ENCODE results near the gene DERL2. TPM values are rescaled to one million over a fixed set of nuclear protein-coding genes. Genes with fewer than 3 reads are reported as not detected.

DERL2 gene
- total and polyA plus RNA-seq, 3 donors from 2014 or later: 70.8 to 159 (median 97.0) TPM

- H3K27ac ChIP-seq: no peak overlapping the region
- intact Hi-C loops (cut with DNase I; ENCODE audit: low total_unique reads): no loop called here
These were observed 13.7 kb upstream of the DERL2 start for GRCh38 chr17:5499476-5500231.

GRCh38 chr17:5492970-5493369, 7.0 kb upstream of the DERL2 start:
- no peak overlapping the region for H3K4me3 ChIP-seq
- WGBS, 2 donors: 95 to 100% methylated on average over 2 of the region's 2 CpGs
- no peak for TF ChIP-seq POLR2A (IDR thresholded peaks at IDR 0.05)
- no peak for TF ChIP-seq CTCF (IDR thresholded peaks at IDR 0.05)
- no peaks in the 10 kb centered on the region for H3K9me3 ChIP-seq
- H3K4me1 ChIP-seq: no peaks in the 10 kb centered on the region
- DNase-seq: no peak
- intact Hi-C loops (cut with DNase I; ENCODE audit: low total_unique reads): no loop called here
- no peaks in the 10 kb centered on the region for H3K36me3 ChIP-seq (ENCODE audit: low read depth, missing control alignments)
- H3K27ac ChIP-seq: no peak overlapping the region
- no peaks in the 10 kb centered on the region for H3K27me3 ChIP-seq

More at GRCh38 chr17:5499476-5500231, 13.7 kb upstream of the DERL2 start:
- Histone ChIP-seq H3K4me3 (peak overlapping the region; percentile 59 to 66), H3K9me3 (no peaks in the 10 kb centered on the region), H3K4me1 (peaks cover 10% of the 10 kb centered on the region), H3K36me3 (ENCODE audit: low read depth, missing control alignments) (no peaks in the 10 kb centered on the region), H3K27me3 (no peaks in the 10 kb centered on the region)
- no peak for DNase-seq
- WGBS, 2 donors: 18 to 53% methylated on average over 6 to 43 of the region's 44 CpGs
- TF ChIP-seq CTCF (IDR thresholded peaks at IDR 0.05): no peak
- TF ChIP-seq POLR2A (IDR thresholded peaks at IDR 0.05): no peak

- Histone ChIP-seq H3K27me3 (no peaks in the 10 kb centered on the region), H3K4me3 (no peak overlapping the region), H3K9me3 (no peaks in the 10 kb centered on the region), H3K27ac (no peak overlapping the region), H3K36me3 (ENCODE audit: low read depth, missing control alignments) (no peaks in the 10 kb centered on the region), H3K4me1 (peaks cover 3% of the 10 kb centered on the region)
- no peak for DNase-seq
- intact Hi-C loops (cut with DNase I; ENCODE audit: low total_unique reads): no loop called here
- TF ChIP-seq POLR2A (IDR thresholded peaks at IDR 0.05) (no peak), CTCF (IDR thresholded peaks at IDR 0.05) (no peak)
- 81 to 88% methylated on average over 8 of the region's 8 CpGs for WGBS, 2 donors
These were observed 2.8 kb upstream of the DERL2 start for GRCh38 chr17:5488752-5489151.

- DNase-seq: peak; percentile 100
- H3K27ac ChIP-seq: peak within 1 kb of the TSS; percentile 97 to 100
These were observed 487 bp upstream of the DERL2 start, which contains the start of gene MIS12 for GRCh38 chr17:5486206-5487124. Gene MIS12 (plus strand): TSS chr17:5486566. CDS start chr17:5488863, 2,297 bp downstream.

More at GRCh38 chr17:5486206-5487124, 487 bp upstream of the DERL2 start, which contains the start of gene MIS12:
- H3K36me3 ChIP-seq (ENCODE audit: low read depth, missing control alignments): no peaks in the 10 kb centered on the region
- peak within 1 kb of the TSS; percentile 88 to 95 for H3K4me3 ChIP-seq
- TF ChIP-seq CTCF (IDR thresholded peaks at IDR 0.05) (no peak), POLR2A (IDR thresholded peaks at IDR 0.05) (no peak)
- peaks cover 3% of the 10 kb centered on the region for H3K4me1 ChIP-seq
- intact Hi-C loops (cut with DNase I; ENCODE audit: low total_unique reads): no loop called here
- H3K9me3 ChIP-seq: no peaks in the 10 kb centered on the region
- no peaks in the 10 kb centered on the region for H3K27me3 ChIP-seq
- WGBS, 2 donors: 0 to 1% methylated on average over 37 to 77 of the region's 77 CpGs
